ENCODE results near the gene TMEM63C. TPM values are rescaled to one million over a fixed set of nuclear protein-coding genes. Genes with fewer than 3 reads are reported as not detected.
"Not testable (repeated sequence)": the region's sequence is repeated elsewhere in the genome, so short reads cannot be mapped to it uniquely, and the experiment has no call there.

Gene TMEM63C
- total RNA-seq, 5 donors from 2014 or later (not counting 1 experiment from before 2014, with no cell fraction given), result 0.76 to 2.6 (median 1.3) TPM

GRCh38 chr14:77279719-77280118 is 98.1 kb downstream of the TMEM63C start:
- H3K9me3 Mint-ChIP-seq, result no peaks in the 10 kb centered on the region
- Histone ChIP-seq H3K4me1 (ENCODE audit: control insufficient read depth in 1 of 2, extremely low read depth in 1 of 2, insufficient read depth in 2 of 2, low read length in 2 of 2) (no peaks in the 10 kb centered on the region), H3K4me3 (ENCODE audit: control insufficient read depth in 1 of 2, extremely low read depth in 1 of 2, low read length in 1 of 2) (no peak overlapping the region), H3K27me3 (replicated peaks in 1 of 2; ENCODE audit: control insufficient read depth in 2 of 2, extremely low read depth in 1 of 2, insufficient read depth in 2 of 2, low read length in 1 of 2) (no peaks in the 10 kb centered on the region), H3K9me3 (no peaks in the 10 kb centered on the region), H3K27ac (ENCODE audit: low read length) (no peak overlapping the region), H3K36me3 (ENCODE audit: control insufficient read depth in 2 of 2, extremely low read depth in 1 of 2, insufficient read depth in 1 of 2, low read length in 1 of 2) (peaks cover 2 to 5% of the 10 kb centered on the region in 2 donors)
- no peaks in the 10 kb centered on the region for H3K4me1 Mint-ChIP-seq
- peaks cover 21% of the 10 kb centered on the region for H3K36me3 Mint-ChIP-seq
- ChIA-PET POLR2A (no interaction called here), CTCF (interaction anchor here in 1 of 2 donors (0.5 kb wide), 1 partner anchor 330 kb away, joined by 3 read pairs; no protein-coding TSS in a partner anchor)
- H3K4me3 Mint-ChIP-seq, result no peak overlapping the region
- no peak for DNase-seq
- no peaks in the 10 kb centered on the region for H3K27me3 Mint-ChIP-seq
- 95% methylated on average over 6 of the region's 13 CpGs for WGBS (ENCODE audit: insufficient coverage)
- no peak overlapping the region for H3K27ac Mint-ChIP-seq
- ATAC-seq (replicated peaks in 1 of 4), result no peak

- H3K9me3 ChIP-seq; H3K27me3 Mint-ChIP-seq; CTCF ChIA-PET; H3K27me3 ChIP-seq (replicated peaks in 1 of 2; ENCODE audit: control insufficient read depth in 2 of 2, extremely low read depth in 1 of 2, insufficient read depth in 2 of 2, low read length in 1 of 2); H3K36me3 ChIP-seq (ENCODE audit: control insufficient read depth in 2 of 2, extremely low read depth in 1 of 2, insufficient read depth in 1 of 2, low read length in 1 of 2); H3K27ac Mint-ChIP-seq; POLR2A ChIA-PET; H3K4me1 ChIP-seq (ENCODE audit: control insufficient read depth in 1 of 2, extremely low read depth in 1 of 2, insufficient read depth in 2 of 2, low read length in 2 of 2); ATAC-seq (replicated peaks in 1 of 4); H3K4me3 ChIP-seq (ENCODE audit: control insufficient read depth in 1 of 2, extremely low read depth in 1 of 2, low read length in 1 of 2); H3K9me3 Mint-ChIP-seq; H3K27ac ChIP-seq (ENCODE audit: low read length); DNase-seq; H3K4me3 Mint-ChIP-seq; H3K4me1 Mint-ChIP-seq: not testable (repeated sequence)
- no CpG with 5 or more reads among the region's 4 CpGs for WGBS (ENCODE audit: insufficient coverage)
- H3K36me3 Mint-ChIP-seq, result peaks cover 33% of the 10 kb centered on the region
Measured at GRCh38 chr14:77280921-77281320, 99.3 kb downstream of the TMEM63C start.

GRCh38 chr14:77281852-77282410 is 100.3 kb downstream of the TMEM63C start:
- no peak overlapping the region for H3K4me3 ChIP-seq (ENCODE audit: control insufficient read depth in 1 of 2, extremely low read depth in 1 of 2, low read length in 1 of 2)
- H3K36me3 ChIP-seq (ENCODE audit: control insufficient read depth in 2 of 2, extremely low read depth in 1 of 2, insufficient read depth in 1 of 2, low read length in 1 of 2), result peaks cover 2 to 7% of the 10 kb centered on the region in 2 donors
- ATAC-seq (replicated peaks in 1 of 4) (no peak), DNase-seq (no peak)
- peaks cover 41% of the 10 kb centered on the region for H3K36me3 Mint-ChIP-seq
- H3K27me3 Mint-ChIP-seq, result no peaks in the 10 kb centered on the region
- 100% methylated on average over 1 of the region's 6 CpGs for WGBS (ENCODE audit: insufficient coverage)
- CTCF ChIA-PET, result no interaction called here
- H3K4me1 Mint-ChIP-seq, result no peaks in the 10 kb centered on the region
- H3K27me3 ChIP-seq (replicated peaks in 1 of 2; ENCODE audit: control insufficient read depth in 2 of 2, extremely low read depth in 1 of 2, insufficient read depth in 2 of 2, low read length in 1 of 2), result no peaks in the 10 kb centered on the region
- H3K9me3 Mint-ChIP-seq, result no peaks in the 10 kb centered on the region
- H3K27ac ChIP-seq (ENCODE audit: low read length), result no peak overlapping the region
- no peaks in the 10 kb centered on the region for H3K4me1 ChIP-seq (ENCODE audit: control insufficient read depth in 1 of 2, extremely low read depth in 1 of 2, insufficient read depth in 2 of 2, low read length in 2 of 2)
- H3K27ac Mint-ChIP-seq, result no peak overlapping the region
- no peak overlapping the region for H3K4me3 Mint-ChIP-seq
- no peaks in the 10 kb centered on the region for H3K9me3 ChIP-seq
- POLR2A ChIA-PET, result no interaction called here

- no peak overlapping the region for H3K4me3 ChIP-seq (ENCODE audit: control insufficient read depth in 1 of 2, extremely low read depth in 1 of 2, low read length in 1 of 2)
- H3K4me1 ChIP-seq (ENCODE audit: control insufficient read depth in 1 of 2, extremely low read depth in 1 of 2, insufficient read depth in 2 of 2, low read length in 2 of 2), result no peaks in the 10 kb centered on the region
- Mint-ChIP-seq H3K4me1 (no peaks in the 10 kb centered on the region), H3K4me3 (no peak overlapping the region), H3K27me3 (no peaks in the 10 kb centered on the region), H3K36me3 (peaks cover 47% of the 10 kb centered on the region), H3K9me3 (no peaks in the 10 kb centered on the region), H3K27ac (no peak overlapping the region)
- WGBS (ENCODE audit: insufficient coverage), result 86% methylated on average over 4 of the region's 4 CpGs
- ChIA-PET CTCF (no interaction called here), POLR2A (interaction anchor here in 1 of 2 donors (0.7 kb wide), 1 partner anchor 168 kb away, joined by 3 read pairs; no protein-coding TSS in a partner anchor)
- H3K27ac ChIP-seq (ENCODE audit: low read length), result no peak overlapping the region
- ATAC-seq (replicated peaks in 1 of 4) (no peak), DNase-seq (no peak)
- H3K9me3 ChIP-seq, result no peaks in the 10 kb centered on the region
- peaks cover 2 to 7% of the 10 kb centered on the region in 2 donors for H3K36me3 ChIP-seq (ENCODE audit: control insufficient read depth in 2 of 2, extremely low read depth in 1 of 2, insufficient read depth in 1 of 2, low read length in 1 of 2)
- no peaks in the 10 kb centered on the region for H3K27me3 ChIP-seq (replicated peaks in 1 of 2; ENCODE audit: control insufficient read depth in 2 of 2, extremely low read depth in 1 of 2, insufficient read depth in 2 of 2, low read length in 1 of 2)
Measured at GRCh38 chr14:77284066-77284465, 102.5 kb downstream of the TMEM63C start.

- no peak for DNase-seq
- Histone ChIP-seq H3K9me3 (no peaks in the 10 kb centered on the region), H3K4me1 (ENCODE audit: control insufficient read depth in 1 of 2, extremely low read depth in 1 of 2, insufficient read depth in 2 of 2, low read length in 2 of 2) (no peaks in the 10 kb centered on the region), H3K36me3 (ENCODE audit: control insufficient read depth in 2 of 2, extremely low read depth in 1 of 2, insufficient read depth in 1 of 2, low read length in 1 of 2) (peaks cover 0 to 7% of the 10 kb centered on the region in 2 donors), H3K27ac (ENCODE audit: low read length) (no peak overlapping the region), H3K4me3 (ENCODE audit: control insufficient read depth in 1 of 2, extremely low read depth in 1 of 2, low read length in 1 of 2) (no peak overlapping the region), H3K27me3 (replicated peaks in 1 of 2; ENCODE audit: control insufficient read depth in 2 of 2, extremely low read depth in 1 of 2, insufficient read depth in 2 of 2, low read length in 1 of 2) (no peaks in the 10 kb centered on the region)
- H3K4me1 Mint-ChIP-seq, result no peaks in the 10 kb centered on the region
- H3K36me3 Mint-ChIP-seq, result peaks cover 43% of the 10 kb centered on the region
- no peaks in the 10 kb centered on the region for H3K27me3 Mint-ChIP-seq
- ATAC-seq (replicated peaks in 1 of 4), result no peak
- H3K27ac Mint-ChIP-seq, result no peak overlapping the region
- H3K4me3 Mint-ChIP-seq, result no peak overlapping the region
- ChIA-PET CTCF (no interaction called here), POLR2A (interaction anchor here in 1 of 2 donors (0.7 kb wide), 1 partner anchor 169 kb away, joined by 3 read pairs; no protein-coding TSS in a partner anchor)
- WGBS (ENCODE audit: insufficient coverage), result 100% methylated on average over 5 of the region's 5 CpGs
- H3K9me3 Mint-ChIP-seq, result no peaks in the 10 kb centered on the region
Measured at GRCh38 chr14:77284466-77284865, 102.9 kb downstream of the TMEM63C start.

- H3K4me1 Mint-ChIP-seq, result no peaks in the 10 kb centered on the region
- no peaks in the 10 kb centered on the region for H3K27me3 ChIP-seq (replicated peaks in 1 of 2; ENCODE audit: control insufficient read depth in 2 of 2, extremely low read depth in 1 of 2, insufficient read depth in 2 of 2, low read length in 1 of 2)
- ATAC-seq (replicated peaks in 1 of 4) (no peak), DNase-seq (no peak)
- H3K9me3 ChIP-seq, result no peaks in the 10 kb centered on the region
- no peaks in the 10 kb centered on the region for H3K27me3 Mint-ChIP-seq
- WGBS (ENCODE audit: insufficient coverage), result no CpG with 5 or more reads among the region's 5 CpGs
- H3K4me3 Mint-ChIP-seq, result no peak overlapping the region
- ChIA-PET CTCF (interaction anchor here in 1 of 2 donors (0.6 kb wide), 1 partner anchor 638 kb away, joined by 5 read pairs; no protein-coding TSS in a partner anchor), POLR2A (no interaction called here)
- H3K9me3 Mint-ChIP-seq, result no peaks in the 10 kb centered on the region
- no peak overlapping the region for H3K27ac ChIP-seq (ENCODE audit: low read length)
- H3K4me1 ChIP-seq (ENCODE audit: control insufficient read depth in 1 of 2, extremely low read depth in 1 of 2, insufficient read depth in 2 of 2, low read length in 2 of 2), result no peaks in the 10 kb centered on the region
- H3K4me3 ChIP-seq (ENCODE audit: control insufficient read depth in 1 of 2, extremely low read depth in 1 of 2, low read length in 1 of 2), result no peak overlapping the region
- H3K27ac Mint-ChIP-seq, result no peak overlapping the region
- H3K36me3 Mint-ChIP-seq, result peaks cover 45% of the 10 kb centered on the region
- peaks cover 0 to 4% of the 10 kb centered on the region in 2 donors for H3K36me3 ChIP-seq (ENCODE audit: control insufficient read depth in 2 of 2, extremely low read depth in 1 of 2, insufficient read depth in 1 of 2, low read length in 1 of 2)
Measured at GRCh38 chr14:77286576-77286975, 105.0 kb downstream of the TMEM63C start.

GRCh38 chr14:77290705-77291104 is 109.1 kb downstream of the TMEM63C start:
- peaks cover 34% of the 10 kb centered on the region for H3K36me3 Mint-ChIP-seq
- ATAC-seq (replicated peaks in 1 of 4) (no peak), DNase-seq (no peak)
- CTCF ChIA-PET, result no interaction called here
- H3K4me1 Mint-ChIP-seq, result no peaks in the 10 kb centered on the region
- no peaks in the 10 kb centered on the region for H3K4me1 ChIP-seq (ENCODE audit: control insufficient read depth in 1 of 2, extremely low read depth in 1 of 2, insufficient read depth in 2 of 2, low read length in 2 of 2)
- H3K27me3 ChIP-seq (replicated peaks in 1 of 2; ENCODE audit: control insufficient read depth in 2 of 2, extremely low read depth in 1 of 2, insufficient read depth in 2 of 2, low read length in 1 of 2), result no peaks in the 10 kb centered on the region
- H3K27ac Mint-ChIP-seq, result no peak overlapping the region
- no peaks in the 10 kb centered on the region for H3K36me3 ChIP-seq (ENCODE audit: control insufficient read depth in 2 of 2, extremely low read depth in 1 of 2, insufficient read depth in 1 of 2, low read length in 1 of 2)
- no peaks in the 10 kb centered on the region for H3K27me3 Mint-ChIP-seq
- 90% methylated on average over 2 of the region's 4 CpGs for WGBS (ENCODE audit: insufficient coverage)
- no peaks in the 10 kb centered on the region for H3K9me3 ChIP-seq
- no peak overlapping the region for H3K4me3 ChIP-seq (ENCODE audit: control insufficient read depth in 1 of 2, extremely low read depth in 1 of 2, low read length in 1 of 2)
- POLR2A ChIA-PET, result no interaction called here
- no peak overlapping the region for H3K27ac ChIP-seq (ENCODE audit: low read length)
- no peak overlapping the region for H3K4me3 Mint-ChIP-seq
- no peaks in the 10 kb centered on the region for H3K9me3 Mint-ChIP-seq

Data from T-cell (primary cell).